ENCODE results near the gene ALCAM.

ALCAM gene

GRCh38 chr3:105533960-105534359, 167.3 kb downstream of the ALCAM start:
- DNase-seq = no peak

GRCh38 chr3:105534491-105534890, 167.8 kb downstream of the ALCAM start:
- DNase-seq = no peak

GRCh38 chr3:105537371-105538080, 170.8 kb downstream of the ALCAM start:
- DNase-seq = no peak

GRCh38 chr3:105538483-105538882, 171.8 kb downstream of the ALCAM start:
- no peak for DNase-seq

GRCh38 chr3:105539897-105540296, 173.2 kb downstream of the ALCAM start:
- no peak for DNase-seq

GRCh38 chr3:105542282-105543019, 175.7 kb downstream of the ALCAM start:
- no peak for DNase-seq

- no peak for DNase-seq
These were observed 178.3 kb downstream of the ALCAM start for GRCh38 chr3:105545051-105545450.

GRCh38 chr3:105553851-105554250, 187.1 kb downstream of the ALCAM start:
- no peak for DNase-seq

GRCh38 chr3:105555206-105555605, 188.5 kb downstream of the ALCAM start:
- no peak for DNase-seq

GRCh38 chr3:105559856-105560255, 193.1 kb downstream of the ALCAM start:
- DNase-seq = no peak

GRCh38 chr3:105561876-105562275, 195.2 kb downstream of the ALCAM start:
- DNase-seq = no peak

GRCh38 chr3:105564546-105565288, 198.0 kb downstream of the ALCAM start:
- no peak for DNase-seq

- no peak for DNase-seq
These were observed 204.3 kb downstream of the ALCAM start for GRCh38 chr3:105571005-105571404.

GRCh38 chr3:105572501-105572900, 205.8 kb downstream of the ALCAM start:
- no peak for DNase-seq

GRCh38 chr3:105579439-105579838, 212.7 kb downstream of the ALCAM start:
- DNase-seq = no peak

- DNase-seq = no peak
These were observed 213.7 kb downstream of the ALCAM start for GRCh38 chr3:105580296-105580965.

- no peak for DNase-seq
These were observed 215.3 kb downstream of the ALCAM start for GRCh38 chr3:105582015-105582414.

GRCh38 chr3:105584003-105584790, 217.5 kb downstream of the ALCAM start:
- DNase-seq = no peak

- DNase-seq = no peak
These were observed 226.6 kb downstream of the ALCAM start for GRCh38 chr3:105593315-105593714.

- DNase-seq = no peak
These were observed 227.5 kb downstream of the ALCAM start for GRCh38 chr3:105594219-105594618.

- DNase-seq = no peak
These were observed 231.5 kb downstream of the ALCAM start for GRCh38 chr3:105598042-105598796.

GRCh38 chr3:105599350-105599749, 232.6 kb downstream of the ALCAM start:
- DNase-seq = no peak

Data from NCI-H82 (cell line).